SK-N-DZ (cell line): ENCODE measurements around the gene L2HGDH.
"Not testable (repeated sequence)": the region's sequence is repeated elsewhere in the genome, so short reads cannot be mapped to it uniquely, and the experiment has no call there.

ENCODE experiments used
- DNase-seq: peaks from one replicate; pipeline ENCODE4 v3.0.0-alpha.2; 2015; ENCODE audit warnings: low spot score

Gene L2HGDH

DNA sequence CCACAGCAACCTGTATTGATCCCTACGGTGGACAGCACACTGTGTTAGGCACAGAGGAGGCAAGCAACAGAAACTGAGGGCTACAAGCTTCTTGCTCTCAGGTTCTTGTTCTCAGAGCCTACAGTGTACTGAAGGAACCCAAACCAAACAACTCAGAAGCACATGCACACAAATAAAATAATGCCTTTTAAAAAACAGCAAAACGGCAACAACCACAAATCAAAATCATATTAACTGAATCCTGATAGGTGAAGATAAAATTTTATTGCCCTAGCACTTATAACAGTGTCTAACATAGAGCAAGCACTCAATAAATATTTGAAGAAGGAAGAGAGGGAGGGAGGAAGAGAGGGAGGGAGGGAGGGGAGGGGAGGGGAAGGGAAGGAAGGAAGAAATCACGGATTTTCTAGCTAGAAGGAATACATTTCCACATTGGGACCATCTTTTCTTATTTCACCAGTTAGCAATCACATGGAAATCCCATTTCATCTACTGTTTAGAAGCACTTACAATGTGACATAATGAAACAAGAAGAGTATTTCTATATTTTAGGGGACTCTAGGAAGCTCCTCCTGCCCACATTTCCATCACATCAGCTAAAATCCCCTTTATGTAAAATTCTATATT is 27.3 kb upstream of the L2HGDH start:
- DNase-seq, result no peak

DNA sequence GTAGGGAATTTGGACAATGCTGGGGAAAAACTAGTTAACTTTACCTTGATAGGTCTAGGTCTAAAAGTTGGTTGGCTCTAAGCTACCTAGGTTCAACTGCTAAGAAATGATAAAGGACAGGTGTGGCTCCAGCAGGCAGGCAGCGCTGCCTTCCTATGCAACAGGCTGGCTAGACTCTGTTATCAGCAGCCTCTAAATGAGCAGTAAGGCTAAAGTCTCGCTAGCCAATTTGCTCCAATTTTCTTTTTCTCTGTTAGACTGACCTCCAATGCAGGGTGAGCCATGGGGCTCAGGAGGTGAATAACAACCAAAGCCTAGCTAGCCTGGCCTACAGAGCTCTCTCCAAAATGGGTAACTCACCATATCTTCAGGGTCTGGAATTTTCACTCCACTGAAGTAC is 26.6 kb upstream of the L2HGDH start:
- no peak for DNase-seq

DNA sequence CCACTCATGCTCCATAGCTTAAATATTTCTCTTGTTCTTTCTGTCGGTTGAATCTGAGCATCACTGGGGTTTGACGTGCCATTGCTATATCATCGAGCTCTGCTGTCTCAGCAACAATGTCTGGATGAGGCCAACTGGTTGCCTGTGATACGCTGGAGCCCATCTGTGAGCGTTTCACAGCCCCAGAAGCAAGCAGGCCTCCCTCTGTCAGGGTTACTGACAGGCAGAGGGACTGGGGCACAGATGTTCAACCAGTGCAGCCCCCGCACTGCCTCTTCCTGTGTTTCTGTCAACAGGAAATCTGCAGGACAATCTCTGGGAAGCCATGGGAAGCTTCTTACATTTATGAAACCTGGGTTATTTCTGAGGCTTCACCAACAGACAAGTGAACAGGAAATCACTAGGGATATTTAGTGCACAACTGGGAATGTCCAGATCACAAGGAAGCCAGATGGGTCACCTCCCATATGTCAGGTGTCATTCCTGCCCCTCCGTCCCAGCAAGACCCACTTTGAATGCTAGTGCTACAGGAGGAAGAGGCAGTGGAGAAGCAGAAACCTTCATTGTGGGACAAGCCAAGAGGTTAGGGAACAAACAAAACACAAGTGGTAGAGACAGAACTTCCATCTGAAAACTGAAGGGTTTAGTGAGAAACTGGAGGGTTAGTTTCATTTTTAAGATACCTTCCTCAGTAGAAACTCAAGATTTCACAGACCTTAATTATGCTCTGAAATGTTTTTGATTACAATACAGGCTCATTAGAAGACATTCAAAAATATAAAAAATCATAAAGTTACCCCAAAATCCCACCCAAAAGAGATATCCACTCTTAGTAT is 24.2 kb upstream of the L2HGDH start:
- DNase-seq, result peak; percentile 69

DNA sequence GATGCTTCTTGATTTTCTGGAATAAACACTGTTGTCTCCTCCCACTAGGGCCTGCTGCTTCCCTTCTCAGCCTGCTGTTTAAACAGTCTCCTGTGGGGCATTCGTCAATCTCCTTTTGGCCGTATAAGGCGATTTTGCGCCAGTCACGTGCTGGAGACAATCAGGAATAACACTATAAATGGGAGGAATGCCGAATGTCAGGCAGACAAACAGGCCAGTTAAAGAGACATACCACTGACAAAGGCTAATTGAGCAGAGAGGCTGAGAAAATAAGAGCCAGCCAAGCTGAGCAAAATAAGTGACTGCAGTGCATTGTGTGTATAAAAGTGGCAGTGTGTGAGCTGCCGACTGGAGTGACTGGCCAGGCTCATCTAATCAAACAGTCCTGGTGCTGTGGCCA is 23.4 kb upstream of the L2HGDH start:
- DNase-seq, result peak; percentile 91

DNA sequence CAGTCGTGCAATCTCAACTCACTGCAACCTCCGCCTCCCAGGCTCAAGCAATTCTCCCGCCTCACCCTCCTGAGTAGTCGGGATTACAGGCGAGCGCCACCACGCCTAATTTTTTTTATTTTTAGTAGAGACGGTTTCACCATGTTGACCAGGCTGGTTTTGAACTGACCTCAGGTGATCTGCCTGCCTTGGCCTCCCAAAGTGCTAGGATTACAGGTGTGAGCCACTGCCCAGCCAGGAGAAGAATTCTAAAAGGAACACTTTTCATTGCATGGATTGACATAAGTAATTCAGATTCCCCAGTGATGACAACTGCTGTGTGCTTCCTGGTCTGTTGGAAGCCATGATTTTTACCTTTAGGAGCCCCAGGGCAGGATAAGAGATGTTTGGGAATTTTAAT is 22.2 kb upstream of the L2HGDH start:
- DNase-seq, result no peak

DNA sequence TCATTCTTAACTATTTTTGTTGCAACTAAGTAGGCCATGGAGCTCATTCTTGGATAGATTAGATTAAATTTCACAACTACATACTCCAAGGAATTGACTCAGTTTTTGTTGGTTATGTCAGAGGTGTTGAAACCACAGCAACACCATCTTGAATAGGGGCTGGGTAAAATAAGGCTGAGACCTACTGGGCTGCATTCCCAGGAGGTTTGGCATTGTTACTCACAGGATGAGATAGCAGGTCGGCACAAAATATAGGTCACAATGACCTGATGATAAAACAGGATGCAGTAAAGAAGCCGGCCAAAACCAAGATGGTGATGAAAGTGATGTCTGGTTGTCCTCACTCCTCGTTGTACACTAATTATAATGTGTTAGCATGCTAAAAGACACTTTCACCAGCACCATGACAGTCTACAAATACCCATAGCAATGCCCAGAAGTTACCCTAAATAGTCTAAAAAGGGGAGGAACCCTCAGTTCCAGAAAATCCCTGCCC is 21.0 kb upstream of the L2HGDH start:
- no peak for DNase-seq

GRCh38 chr14:50331596-50331995 is 19.6 kb upstream of the L2HGDH start:
- DNase-seq, result no peak

- peak; percentile 77 for DNase-seq
These were observed 9.1 kb upstream of the L2HGDH start for GRCh38 chr14:50321009-50321660.

GRCh38 chr14:50320283-50320682 is 8.3 kb upstream of the L2HGDH start:
- no peak for DNase-seq

DNA sequence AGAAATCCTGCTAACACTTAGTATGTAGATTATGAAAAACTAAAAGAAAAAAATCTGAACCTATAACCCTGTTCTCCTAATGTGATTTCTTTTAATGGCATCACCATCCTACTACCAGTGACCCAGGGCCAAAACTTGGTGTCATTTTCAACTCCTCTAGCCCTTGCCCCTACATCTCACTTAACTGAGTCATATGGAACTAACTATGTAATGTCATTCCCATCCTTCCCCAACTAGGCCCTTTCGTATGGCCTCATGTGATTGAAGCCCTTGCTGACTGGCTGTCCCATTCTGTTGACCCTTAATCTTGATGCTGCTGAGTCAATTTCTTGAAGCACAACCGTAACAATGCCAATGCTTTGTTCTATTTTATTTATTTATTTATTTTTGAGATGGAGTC is 7.7 kb upstream of the L2HGDH start:
- DNase-seq, result no peak

- no peak for DNase-seq
These were observed 7.3 kb upstream of the L2HGDH start for GRCh38 chr14:50319293-50319692.

GRCh38 chr14:50318031-50318626 is 6.1 kb upstream of the L2HGDH start:
- DNase-seq, result no peak

DNA sequence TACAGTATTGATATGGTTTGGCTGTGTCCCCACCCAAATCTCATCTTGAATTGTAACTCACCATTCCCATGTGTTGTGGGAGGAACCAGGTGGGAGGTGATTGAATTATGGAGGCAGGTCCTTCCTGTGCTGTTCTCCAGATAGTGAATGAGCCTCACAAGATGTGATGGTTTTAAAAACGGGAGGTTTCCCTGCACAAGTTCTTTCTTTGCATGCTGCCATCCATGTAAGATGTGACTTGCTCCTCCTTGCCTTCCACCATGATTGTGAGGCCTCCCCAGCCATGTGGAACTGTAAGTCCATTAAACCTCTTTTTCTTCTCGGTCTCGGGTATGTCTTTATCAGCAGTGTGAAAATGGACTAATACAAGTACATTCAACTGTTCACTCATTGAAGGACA is 2.1 kb upstream of the L2HGDH start:
- not testable (repeated sequence) for DNase-seq

DNA sequence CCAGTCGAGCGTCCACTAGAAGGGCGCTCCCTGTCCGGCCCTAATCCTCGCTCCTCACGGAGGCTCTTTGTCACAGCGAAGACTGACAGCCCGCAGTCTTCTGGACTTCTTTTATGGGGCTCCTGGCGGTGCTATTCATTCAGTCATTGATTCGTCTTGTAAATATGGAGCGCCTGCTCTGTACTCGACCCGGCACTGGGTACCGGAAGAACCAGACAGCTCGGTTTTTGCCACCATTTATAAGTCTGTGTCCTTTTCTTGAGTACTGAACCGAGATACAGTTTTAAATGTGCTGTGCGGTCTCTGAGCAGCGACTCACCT is 665 bp upstream of the L2HGDH start:
- DNase-seq, result no peak

DNA sequence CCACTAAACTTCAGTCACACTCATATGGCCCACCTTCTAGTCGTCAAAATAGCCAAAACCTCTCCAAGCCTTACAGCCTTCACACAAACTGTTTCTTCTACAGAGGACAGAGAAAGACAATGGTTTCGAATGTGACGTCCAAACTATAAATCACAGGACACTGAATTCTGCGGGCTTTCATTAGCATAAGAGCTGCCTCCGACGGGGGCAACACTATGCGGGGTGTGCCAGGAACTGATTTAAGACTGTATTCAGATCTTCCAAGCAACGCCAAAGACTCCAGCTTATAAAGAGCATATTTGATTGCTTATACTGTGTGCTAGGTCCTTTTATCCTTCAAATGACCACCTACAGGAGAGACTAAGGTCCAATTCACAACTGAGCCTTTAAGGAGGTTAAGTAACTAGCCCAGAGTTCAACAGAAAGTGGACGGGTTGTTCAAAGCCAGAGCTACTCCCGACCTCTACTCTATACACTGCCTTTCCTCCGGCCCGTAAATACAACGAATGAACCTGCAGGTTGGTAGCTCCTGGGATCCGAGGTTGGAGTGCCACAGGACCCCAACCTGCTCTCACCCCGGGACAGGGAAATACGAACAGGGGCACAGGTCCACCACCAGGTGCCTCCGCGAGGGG is 575 bp downstream of the L2HGDH start:
- DNase-seq, result no peak

DNA sequence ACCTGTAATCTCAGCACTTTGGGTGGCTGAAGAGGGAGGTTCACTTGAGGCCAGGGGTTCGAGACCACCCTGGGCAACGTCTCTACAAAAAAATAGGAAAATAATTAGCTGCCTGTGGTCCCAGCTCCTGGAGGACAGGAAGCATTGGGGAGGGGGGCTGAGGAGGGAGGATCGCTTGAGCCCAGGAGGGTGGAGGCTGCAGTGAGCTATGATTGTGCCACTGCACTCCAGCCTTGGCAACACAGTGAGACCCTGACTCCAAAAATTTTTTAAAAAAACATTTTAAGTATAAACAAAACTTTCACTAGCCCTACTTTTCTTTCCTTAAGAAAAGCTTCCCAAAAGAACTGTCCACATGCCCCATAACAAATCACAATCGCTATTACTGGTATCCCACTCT is 1.6 kb downstream of the L2HGDH start:
- DNase-seq, result no peak

DNA sequence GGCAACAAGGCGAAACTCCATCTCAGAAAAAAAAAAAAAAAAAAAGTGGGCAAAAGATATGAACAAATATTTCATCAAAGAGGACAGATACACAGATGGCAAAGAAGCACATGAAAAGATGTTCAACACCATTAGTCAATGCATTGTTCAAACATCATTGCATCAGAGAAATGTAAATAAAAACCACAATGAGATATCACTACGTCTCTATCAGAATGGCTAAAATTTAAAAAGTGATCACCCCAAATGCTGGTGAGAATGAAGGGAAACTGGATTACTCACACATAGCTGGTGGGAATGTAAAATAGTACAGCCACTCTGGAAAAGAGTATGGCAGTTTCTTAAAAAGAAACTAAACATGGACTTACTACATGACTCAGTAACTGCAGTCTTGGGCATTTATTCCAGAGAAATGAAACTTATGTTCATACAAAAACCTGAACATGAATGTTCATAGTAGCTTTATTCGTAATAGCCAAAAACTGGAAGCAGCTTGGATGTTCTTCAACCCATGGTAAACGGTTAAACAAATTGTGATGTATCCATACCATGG is 3.6 kb downstream of the L2HGDH start:
- no peak for DNase-seq

- DNase-seq, result no peak
These were observed 8.1 kb downstream of the L2HGDH start for GRCh38 chr14:50303744-50304471.

- no peak for DNase-seq
These were observed 10.1 kb downstream of the L2HGDH start for GRCh38 chr14:50301914-50302313.

DNA sequence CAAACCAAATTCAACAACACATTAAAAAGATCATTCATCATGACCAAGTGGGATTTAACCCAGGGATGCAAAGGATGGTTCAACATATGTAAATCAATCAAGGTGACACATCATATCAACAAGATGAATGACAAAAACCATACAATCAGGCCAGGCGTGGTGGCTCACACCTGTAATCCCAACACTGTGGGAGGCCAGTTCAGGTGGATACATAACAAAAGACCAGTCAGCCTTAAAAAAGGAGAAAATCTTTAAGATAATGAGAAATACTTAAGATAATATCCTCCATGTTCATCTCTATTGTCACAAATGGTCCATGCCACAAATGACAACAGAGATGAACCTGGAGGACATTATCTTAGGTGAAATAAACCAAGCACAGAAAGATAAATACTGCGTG is 12.4 kb downstream of the L2HGDH start:
- DNase-seq, result no peak

GRCh38 chr14:50290306-50290705 is 21.7 kb downstream of the L2HGDH start:
- DNase-seq, result peak; percentile 42
